Peyer's patch (tissue), 4 donors: ENCODE results near the gene TMEM164.

ENCODE experiments used
- CTCF ChIP-seq, 6 experiments: fragments of 450-650 bp in 4 of 6; fragments of 200-600 bp in 2 of 6; sonication (generic) in 1 of 6; IDR thresholded peaks; one replicate each; pipeline ENCODE4 v1.5.1; 2017 to 2019; ENCODE audit warnings: antibody characterized with exemption in 6 of 6, mild to moderate bottlenecking in 3 of 6, moderate library complexity in 1 of 6
- POLR2A ChIP-seq, 2 donors: fragments of 450-650 bp; IDR thresholded peaks; one replicate each; pipeline ENCODE4 v1.5.1; 2017; ENCODE audit warnings: antibody characterized with exemption in 2 of 2, mild to moderate bottlenecking in 2 of 2, moderate library complexity in 2 of 2

DNA sequence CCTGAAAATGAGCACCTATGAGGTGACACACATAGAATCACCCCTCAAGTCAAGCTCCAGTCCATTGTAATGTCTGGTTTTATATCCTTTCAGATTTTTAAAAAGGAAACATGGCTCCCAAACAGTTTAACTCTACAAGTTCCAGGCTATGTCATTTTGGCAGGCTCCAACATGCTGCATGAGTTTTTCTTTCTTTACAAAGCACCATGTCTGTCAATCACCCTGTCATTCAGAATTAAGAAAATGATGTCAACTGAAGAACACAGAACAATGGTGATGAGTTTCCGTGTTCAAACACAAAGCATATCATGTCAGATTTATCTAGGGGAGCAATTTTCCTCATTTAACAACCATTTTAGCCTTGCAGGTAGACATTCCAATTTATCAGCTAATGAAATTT lies 208.4 kb downstream of the TMEM164 start:
- no peak for TF ChIP-seq CTCF (IDR thresholded peaks at IDR 0.05)
- no peak for TF ChIP-seq POLR2A (IDR thresholded peaks at IDR 0.05)
